HL-60 (cell line): Measurements from ENCODE around the gene GRM4.

Experiments used
- DNase-seq, 2 experiments: peaks; one replicate each; pipeline ENCODE4 v3.0.0-alpha.2; 2010 to 2020; ENCODE audit warnings: low read depth in 1 of 2, low spot score in 1 of 2
- H3K27ac ChIP-seq: fragments of 250-450 bp; sonication (Bioruptor Pico); replicated peaks from 2 replicates; pipeline ENCODE4 v1.5.1; 2020; ENCODE audit warnings: mild to moderate bottlenecking, moderate library complexity
- H3K27me3 ChIP-seq: fragments of 250-450 bp; sonication (Bioruptor Pico); 2 replicates; pipeline ENCODE4 v1.5.1; 2021; ENCODE audit warnings: mild to moderate bottlenecking, moderate library complexity; ENCODE audit not compliant: insufficient read depth, poor library complexity, severe bottlenecking
- H3K4me3 ChIP-seq: replicated peaks from 2 replicates; pipeline ENCODE4 v1.5.1; 2011; ENCODE audit warnings: mild to moderate bottlenecking, control low read depth, low read length; ENCODE audit not compliant: insufficient read depth
- GABPA ChIP-seq: IDR thresholded peaks from 2 replicates; pipeline ENCODE4 v1.6.1; 2012; ENCODE audit warnings: low read depth
- POLR2AphosphoS5 ChIP-seq: IDR thresholded peaks from 2 replicates; pipeline ENCODE4 v1.6.1; 2012; ENCODE audit warnings: low read depth
- SPI1 ChIP-seq: IDR thresholded peaks from 2 replicates; pipeline ENCODE4 v1.6.1; 2012; ENCODE audit warnings: low read depth, mild to moderate bottlenecking, borderline replicate concordance
- TF ChIP-seq, protein P1 (sequence below): IDR thresholded peaks from 2 replicates; pipeline ENCODE4 v1.6.1; 2012; ENCODE audit warnings: low read depth; ENCODE audit not compliant: insufficient replicate concordance
- TF ChIP-seq, protein P2 (sequence below): IDR thresholded peaks from one replicate; pipeline ENCODE4 v1.5.1; 2011; ENCODE audit warnings: low read length, control low read depth, inconsistent platforms; ENCODE audit not compliant: insufficient read depth

GRM4 gene

DNA sequence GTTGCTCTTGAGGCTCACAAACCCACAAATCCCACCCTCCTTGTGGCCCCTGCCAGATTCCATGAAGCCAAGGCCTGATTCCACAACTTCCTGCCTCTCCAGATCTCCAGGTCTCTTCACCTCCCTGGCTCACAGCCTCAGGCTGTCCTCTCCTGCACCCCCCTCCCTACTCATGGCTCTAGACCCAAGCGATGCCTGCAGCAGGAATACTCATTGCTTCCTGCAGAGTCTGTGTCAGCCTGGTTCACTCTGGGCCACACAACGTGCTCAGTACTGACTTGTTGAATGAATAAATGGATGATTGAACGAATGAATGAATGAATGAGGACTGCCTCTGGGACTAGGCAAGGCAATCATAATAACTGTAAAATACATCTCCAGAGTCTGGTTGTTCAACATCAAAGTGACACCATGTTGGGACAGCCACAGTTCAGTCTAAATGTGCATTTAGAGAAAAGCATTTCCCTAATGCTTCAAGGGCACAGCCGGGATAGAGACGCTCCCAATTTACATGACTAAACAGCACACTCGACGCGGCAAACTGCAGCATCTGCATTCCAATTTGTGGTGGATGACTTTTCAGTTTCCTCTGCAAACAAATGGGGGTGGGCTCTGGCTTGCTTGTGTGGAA, 139.9 kb downstream of the GRM4 start:
- Histone ChIP-seq H3K27ac (no peak overlapping the region), H3K4me3 (no peak overlapping the region), H3K27me3 (no peaks in the 10 kb centered on the region)
- TF ChIP-seq, protein P1, sequence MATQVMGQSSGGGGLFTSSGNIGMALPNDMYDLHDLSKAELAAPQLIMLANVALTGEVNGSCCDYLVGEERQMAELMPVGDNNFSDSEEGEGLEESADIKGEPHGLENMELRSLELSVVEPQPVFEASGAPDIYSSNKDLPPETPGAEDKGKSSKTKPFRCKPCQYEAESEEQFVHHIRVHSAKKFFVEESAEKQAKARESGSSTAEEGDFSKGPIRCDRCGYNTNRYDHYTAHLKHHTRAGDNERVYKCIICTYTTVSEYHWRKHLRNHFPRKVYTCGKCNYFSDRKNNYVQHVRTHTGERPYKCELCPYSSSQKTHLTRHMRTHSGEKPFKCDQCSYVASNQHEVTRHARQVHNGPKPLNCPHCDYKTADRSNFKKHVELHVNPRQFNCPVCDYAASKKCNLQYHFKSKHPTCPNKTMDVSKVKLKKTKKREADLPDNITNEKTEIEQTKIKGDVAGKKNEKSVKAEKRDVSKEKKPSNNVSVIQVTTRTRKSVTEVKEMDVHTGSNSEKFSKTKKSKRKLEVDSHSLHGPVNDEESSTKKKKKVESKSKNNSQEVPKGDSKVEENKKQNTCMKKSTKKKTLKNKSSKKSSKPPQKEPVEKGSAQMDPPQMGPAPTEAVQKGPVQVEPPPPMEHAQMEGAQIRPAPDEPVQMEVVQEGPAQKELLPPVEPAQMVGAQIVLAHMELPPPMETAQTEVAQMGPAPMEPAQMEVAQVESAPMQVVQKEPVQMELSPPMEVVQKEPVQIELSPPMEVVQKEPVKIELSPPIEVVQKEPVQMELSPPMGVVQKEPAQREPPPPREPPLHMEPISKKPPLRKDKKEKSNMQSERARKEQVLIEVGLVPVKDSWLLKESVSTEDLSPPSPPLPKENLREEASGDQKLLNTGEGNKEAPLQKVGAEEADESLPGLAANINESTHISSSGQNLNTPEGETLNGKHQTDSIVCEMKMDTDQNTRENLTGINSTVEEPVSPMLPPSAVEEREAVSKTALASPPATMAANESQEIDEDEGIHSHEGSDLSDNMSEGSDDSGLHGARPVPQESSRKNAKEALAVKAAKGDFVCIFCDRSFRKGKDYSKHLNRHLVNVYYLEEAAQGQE: no peak
- TF ChIP-seq POLR2AphosphoS5 (no peak), GABPA (no peak), SPI1 (no peak)
- TF ChIP-seq, protein P2, sequence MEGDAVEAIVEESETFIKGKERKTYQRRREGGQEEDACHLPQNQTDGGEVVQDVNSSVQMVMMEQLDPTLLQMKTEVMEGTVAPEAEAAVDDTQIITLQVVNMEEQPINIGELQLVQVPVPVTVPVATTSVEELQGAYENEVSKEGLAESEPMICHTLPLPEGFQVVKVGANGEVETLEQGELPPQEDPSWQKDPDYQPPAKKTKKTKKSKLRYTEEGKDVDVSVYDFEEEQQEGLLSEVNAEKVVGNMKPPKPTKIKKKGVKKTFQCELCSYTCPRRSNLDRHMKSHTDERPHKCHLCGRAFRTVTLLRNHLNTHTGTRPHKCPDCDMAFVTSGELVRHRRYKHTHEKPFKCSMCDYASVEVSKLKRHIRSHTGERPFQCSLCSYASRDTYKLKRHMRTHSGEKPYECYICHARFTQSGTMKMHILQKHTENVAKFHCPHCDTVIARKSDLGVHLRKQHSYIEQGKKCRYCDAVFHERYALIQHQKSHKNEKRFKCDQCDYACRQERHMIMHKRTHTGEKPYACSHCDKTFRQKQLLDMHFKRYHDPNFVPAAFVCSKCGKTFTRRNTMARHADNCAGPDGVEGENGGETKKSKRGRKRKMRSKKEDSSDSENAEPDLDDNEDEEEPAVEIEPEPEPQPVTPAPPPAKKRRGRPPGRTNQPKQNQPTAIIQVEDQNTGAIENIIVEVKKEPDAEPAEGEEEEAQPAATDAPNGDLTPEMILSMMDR: no peak
- DNase-seq: no peak

DNA sequence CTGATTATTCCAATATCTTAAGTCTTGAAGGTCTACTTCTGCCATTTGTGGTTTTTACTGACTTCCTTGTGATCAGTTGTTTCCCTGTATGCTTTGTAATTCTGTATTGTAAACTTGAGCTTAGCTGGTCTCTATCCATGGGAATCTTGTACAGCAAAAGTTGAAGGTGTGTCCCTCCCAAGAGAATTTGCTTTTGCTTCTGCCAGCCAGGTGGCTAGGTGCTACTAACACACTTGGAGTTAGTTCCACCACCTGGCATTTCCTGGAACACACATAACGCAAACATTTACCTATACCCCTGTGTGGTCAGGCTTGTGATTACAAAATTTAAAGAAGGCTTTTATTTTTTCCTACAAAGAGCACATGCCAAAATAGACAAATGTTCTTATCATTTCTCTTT, 141.2 kb downstream of the GRM4 start:
- H3K27me3 ChIP-seq: no peaks in the 10 kb centered on the region
- no peak overlapping the region for H3K27ac ChIP-seq
- H3K4me3 ChIP-seq: no peak overlapping the region
- TF ChIP-seq, protein P2: no peak
- TF ChIP-seq, protein P1: no peak
- no peak for TF ChIP-seq POLR2AphosphoS5
- no peak for TF ChIP-seq GABPA
- TF ChIP-seq SPI1: no peak
- no peak for DNase-seq

DNA sequence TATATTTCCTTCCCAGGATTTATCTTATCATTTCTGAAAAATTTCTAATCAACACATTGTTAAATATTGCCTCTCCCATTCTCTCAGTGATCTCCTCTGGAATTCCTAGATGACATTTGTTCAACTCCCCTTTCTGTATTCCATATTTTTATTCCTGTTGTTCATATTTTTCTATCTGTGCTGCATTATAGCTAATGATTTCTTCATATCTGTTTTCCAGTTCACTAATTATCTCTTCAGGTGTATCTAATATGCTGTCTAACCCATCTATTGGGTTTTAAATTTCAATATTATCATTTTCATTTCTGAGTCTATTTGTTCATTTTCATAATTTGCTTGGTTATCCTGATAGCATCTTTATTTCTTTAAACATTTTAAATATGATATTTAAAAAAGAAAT, 141.9 kb downstream of the GRM4 start:
- TF ChIP-seq SPI1 (no peak), POLR2AphosphoS5 (no peak)
- TF ChIP-seq, protein P1: no peak
- Histone ChIP-seq H3K27me3 (no peaks in the 10 kb centered on the region), H3K27ac (no peak overlapping the region), H3K4me3 (no peak overlapping the region)
- no peak for DNase-seq
